Measurements from ENCODE around the gene INHA. TPM values are rescaled to one million over a fixed set of nuclear protein-coding genes. Genes with fewer than 3 reads are reported as not detected.

INHA gene
- polyA plus RNA-seq, 1 of the 3 experiments (the other 2 are of a cell fraction), result 1.2 TPM

- 94% methylated on average over 5 of the region's 5 CpGs for WGBS (ENCODE audit: low lambda C conversion rate)
- ChIA-PET CTCF (interaction anchor here (1.0 to 3.2 kb wide), 2 partner anchors 38 to 63 kb away, joined by 3 to 10 read pairs; no protein-coding TSS in a partner anchor), POLR2A (no interaction called here)
- Histone ChIP-seq H3K9me3 (no peaks in the 10 kb centered on the region), H3K4me3 (ENCODE audit: low read depth in 2 of 2, low read length in 1 of 2) (no peak overlapping the region), H4K20me1 (ENCODE audit: insufficient read depth) (no peaks in the 10 kb centered on the region), H2AFZ (ENCODE audit: low read depth) (no peak overlapping the region), H3K4me2 (no peak overlapping the region), H3K27me3 (ENCODE audit: insufficient read depth) (no peaks in the 10 kb centered on the region), H3K4me1 (ENCODE audit: control insufficient read depth in 1 of 2, insufficient read depth in 2 of 2, low read depth in 1 of 2, low read length in 1 of 2) (no peaks in the 10 kb centered on the region; a peak in 1 of 4 replicates), H3F3A (replicated peaks; ENCODE audit: insufficient read depth) (no peaks in the 10 kb centered on the region), H3K27ac (ENCODE audit: low read depth in 2 of 2, low read length in 1 of 2) (no peak overlapping the region), H3K36me3 (replicated peaks in 1 of 2; ENCODE audit: control insufficient read depth in 1 of 2, insufficient read depth in 2 of 2, low read length in 1 of 2) (peaks cover 4 to 41% of the 10 kb centered on the region in 2 experiments), H3K79me2 (ENCODE audit: insufficient read depth) (peaks cover 10% of the 10 kb centered on the region; the same call in 1 of the 2 replicates), H3K9ac (no peak overlapping the region), H3K9me2 (no peaks in the 10 kb centered on the region)
- DNase-seq, result no peak
- TF ChIP-seq MXI1 (IDR thresholded peaks at IDR 0.05; ENCODE audit: low read depth, low read length) (no peak), CTCF (IDR thresholded peaks at IDR 0.05) (no peak), NFIC (IDR thresholded peaks at IDR 0.05; ENCODE audit: borderline replicate concordance) (no peak), FOXM1 (IDR thresholded peaks at IDR 0.05; ENCODE audit: low read depth) (no peak), SMC3 (IDR thresholded peaks at IDR 0.05; ENCODE audit: low read depth, low read length) (no peak), MEF2A (IDR thresholded peaks at IDR 0.05; ENCODE audit: borderline replicate concordance, low read depth) (no peak)
- TF ChIP-seq, protein P1, sequence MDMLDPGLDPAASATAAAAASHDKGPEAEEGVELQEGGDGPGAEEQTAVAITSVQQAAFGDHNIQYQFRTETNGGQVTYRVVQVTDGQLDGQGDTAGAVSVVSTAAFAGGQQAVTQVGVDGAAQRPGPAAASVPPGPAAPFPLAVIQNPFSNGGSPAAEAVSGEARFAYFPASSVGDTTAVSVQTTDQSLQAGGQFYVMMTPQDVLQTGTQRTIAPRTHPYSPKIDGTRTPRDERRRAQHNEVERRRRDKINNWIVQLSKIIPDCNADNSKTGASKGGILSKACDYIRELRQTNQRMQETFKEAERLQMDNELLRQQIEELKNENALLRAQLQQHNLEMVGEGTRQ (IDR thresholded peaks at IDR 0.05; ENCODE audit: borderline replicate concordance, low read depth, low read length), result no peak
- TF ChIP-seq, protein P2, sequence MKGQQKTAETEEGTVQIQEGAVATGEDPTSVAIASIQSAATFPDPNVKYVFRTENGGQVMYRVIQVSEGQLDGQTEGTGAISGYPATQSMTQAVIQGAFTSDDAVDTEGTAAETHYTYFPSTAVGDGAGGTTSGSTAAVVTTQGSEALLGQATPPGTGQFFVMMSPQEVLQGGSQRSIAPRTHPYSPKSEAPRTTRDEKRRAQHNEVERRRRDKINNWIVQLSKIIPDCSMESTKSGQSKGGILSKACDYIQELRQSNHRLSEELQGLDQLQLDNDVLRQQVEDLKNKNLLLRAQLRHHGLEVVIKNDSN (IDR thresholded peaks at IDR 0.05; ENCODE audit: borderline replicate concordance, low read depth), result no peak
Measured at GRCh38 chr2:219603771-219604170, 31.7 kb downstream of the INHA start.

DNA sequence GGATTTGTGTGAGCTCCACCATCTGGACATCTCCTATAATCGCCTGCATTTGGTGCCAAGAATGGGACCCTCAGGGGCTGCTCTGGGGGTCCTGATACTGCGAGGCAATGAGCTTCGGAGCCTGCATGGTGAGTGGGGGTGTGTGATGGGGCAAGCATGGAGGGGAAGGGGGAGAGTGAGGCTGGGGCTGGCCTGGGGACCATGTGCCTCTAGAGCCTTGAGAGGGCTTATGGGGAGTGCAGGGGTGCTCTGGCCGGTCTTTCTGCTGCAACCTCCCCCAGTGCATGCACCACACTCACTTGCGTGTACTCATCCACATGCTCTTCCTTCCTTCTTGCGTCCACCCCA, 33.5 kb downstream of the INHA start:
- H3K36me3 ChIP-seq (replicated peaks in 1 of 2; ENCODE audit: control insufficient read depth in 1 of 2, insufficient read depth in 2 of 2, low read length in 1 of 2), result peaks cover 4 to 52% of the 10 kb centered on the region in 2 experiments
- CTCF ChIA-PET, result interaction anchor here (0.8 to 1.6 kb wide), 3 partner anchors 10 to 217 kb away, joined by 3 to 5 read pairs (median 3); no protein-coding TSS in a partner anchor
- no peaks in the 10 kb centered on the region for H4K20me1 ChIP-seq (ENCODE audit: insufficient read depth)
- H3K9me3 ChIP-seq, result no peaks in the 10 kb centered on the region
- H3F3A ChIP-seq (replicated peaks; ENCODE audit: insufficient read depth), result no peaks in the 10 kb centered on the region
- no peaks in the 10 kb centered on the region for H3K9me2 ChIP-seq
- H2AFZ ChIP-seq (ENCODE audit: low read depth), result no peak overlapping the region
- no peaks in the 10 kb centered on the region for H3K27me3 ChIP-seq (ENCODE audit: insufficient read depth)
- 89% methylated on average over 6 of the region's 6 CpGs for WGBS (ENCODE audit: low lambda C conversion rate)
- H3K4me3 ChIP-seq (ENCODE audit: low read depth in 2 of 2, low read length in 1 of 2), result no peak overlapping the region
- H3K27ac ChIP-seq (ENCODE audit: low read depth in 2 of 2, low read length in 1 of 2), result no peak overlapping the region
- POLR2A ChIA-PET, result no interaction called here
- no peak for DNase-seq
- H3K4me1 ChIP-seq (ENCODE audit: control insufficient read depth in 1 of 2, insufficient read depth in 2 of 2, low read depth in 1 of 2, low read length in 1 of 2), result no peaks in the 10 kb centered on the region
- H3K79me2 ChIP-seq (ENCODE audit: insufficient read depth), result no peaks in the 10 kb centered on the region
- no peak overlapping the region for H3K9ac ChIP-seq
- H3K4me2 ChIP-seq, result no peak overlapping the region
- TF ChIP-seq ZBTB33 (IDR thresholded peaks at IDR 0.05; ENCODE audit: borderline replicate concordance, low read depth) (no peak), FOXM1 (IDR thresholded peaks at IDR 0.05; ENCODE audit: low read depth) (no peak), SIN3A (IDR thresholded peaks at IDR 0.05; ENCODE audit: borderline replicate concordance, low read depth, low read length) (no peak), CHD2 (IDR thresholded peaks at IDR 0.05; ENCODE audit: low read length, partially characterized antibody) (no peak), FOSL2 (IDR thresholded peaks at IDR 0.05; ENCODE audit: borderline replicate concordance, low read depth) (no peak), NFIC (IDR thresholded peaks at IDR 0.05; ENCODE audit: borderline replicate concordance) (no peak), RAD21 (IDR thresholded peaks at IDR 0.05; ENCODE audit: low read length) (no peak), NRF1 (IDR thresholded peaks at IDR 0.05; ENCODE audit: low read depth, low read length) (no peak), TEAD4 (IDR thresholded peaks at IDR 0.05; ENCODE audit: borderline replicate concordance, insufficient read depth) (no peak), IRF3 (IDR thresholded peaks at IDR 0.05; ENCODE audit: low read depth, low read length) (no peak), SMC3 (IDR thresholded peaks at IDR 0.05; ENCODE audit: low read depth, low read length) (no peak), RFX5 (IDR thresholded peaks at IDR 0.05; ENCODE audit: low read length) (no peak)
- TF ChIP-seq, protein P3, sequence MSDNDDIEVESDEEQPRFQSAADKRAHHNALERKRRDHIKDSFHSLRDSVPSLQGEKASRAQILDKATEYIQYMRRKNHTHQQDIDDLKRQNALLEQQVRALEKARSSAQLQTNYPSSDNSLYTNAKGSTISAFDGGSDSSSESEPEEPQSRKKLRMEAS (IDR thresholded peaks at IDR 0.05; ENCODE audit: low read depth), result no peak
- TF ChIP-seq, protein P4, sequence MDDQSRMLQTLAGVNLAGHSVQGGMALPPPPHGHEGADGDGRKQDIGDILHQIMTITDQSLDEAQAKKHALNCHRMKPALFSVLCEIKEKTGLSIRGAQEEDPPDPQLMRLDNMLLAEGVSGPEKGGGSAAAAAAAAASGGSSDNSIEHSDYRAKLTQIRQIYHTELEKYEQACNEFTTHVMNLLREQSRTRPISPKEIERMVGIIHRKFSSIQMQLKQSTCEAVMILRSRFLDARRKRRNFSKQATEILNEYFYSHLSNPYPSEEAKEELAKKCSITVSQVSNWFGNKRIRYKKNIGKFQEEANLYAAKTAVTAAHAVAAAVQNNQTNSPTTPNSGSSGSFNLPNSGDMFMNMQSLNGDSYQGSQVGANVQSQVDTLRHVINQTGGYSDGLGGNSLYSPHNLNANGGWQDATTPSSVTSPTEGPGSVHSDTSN (IDR thresholded peaks at IDR 0.05), result no peak
